ENCODE measurements around the gene SDK1.
A peak's percentile ranks its signal among the peaks of the same experiment; 100 is the strongest.

The SDK1 gene

GRCh38 chr7:4024806-4025205 lies 723.8 kb downstream of the SDK1 start:
- Histone ChIP-seq H2BK15ac (ENCODE audit: low read depth, poor library complexity, severe bottlenecking) (no peak overlapping the region), H3K4me3 (ENCODE audit: insufficient read depth in 1 of 2, low read depth in 1 of 2, low read length in 2 of 2) (no peak overlapping the region), H2AFZ (ENCODE audit: low read depth, low read length) (no peak overlapping the region), H3K79me1 (replicated peaks; ENCODE audit: low read length, poor library complexity, severe bottlenecking) (no peaks in the 10 kb centered on the region), H2BK12ac (ENCODE audit: low read length in 2 of 2) (no peak overlapping the region), H3K9me3 (ENCODE audit: control insufficient read depth, low read length) (no peaks in the 10 kb centered on the region), H3K14ac (ENCODE audit: low read length in 2 of 2) (no peak overlapping the region), H3K23ac (ENCODE audit: low read length in 2 of 2) (no peak overlapping the region), H2BK120ac (ENCODE audit: low read depth, low read length) (no peak overlapping the region), H3K27ac (ENCODE audit: low read length, poor library complexity, severe bottlenecking) (no peak overlapping the region), H3K18ac (ENCODE audit: low read depth in 1 of 2, low read length in 2 of 2) (no peak overlapping the region), H2BK5ac (ENCODE audit: low read depth, low read length, poor library complexity, severe bottlenecking) (no peak overlapping the region), H3K4me1 (ENCODE audit: control insufficient read depth, insufficient read depth, low read depth, low read length) (peaks cover 3% of the 10 kb centered on the region), H2AK5ac (ENCODE audit: low read length, severe bottlenecking) (no peak overlapping the region), H4K8ac (ENCODE audit: low read length) (no peak overlapping the region), H3K9ac (ENCODE audit: low read length) (no peak overlapping the region), H4K91ac (ENCODE audit: low read length) (no peak overlapping the region), H3K4ac (ENCODE audit: low read depth in 1 of 2, low read length in 2 of 2) (no peak overlapping the region), H3K36me3 (ENCODE audit: control insufficient read depth in 1 of 2, insufficient read depth in 2 of 2, low read depth in 1 of 2, low read length in 2 of 2) (peaks cover 0 to 9% of the 10 kb centered on the region in 2 experiments), H3K27me3 (ENCODE audit: control insufficient read depth in 1 of 2, insufficient read depth in 1 of 2, low read length in 2 of 2) (no peaks in the 10 kb centered on the region), H3K4me2 (ENCODE audit: low read length, poor library complexity, severe bottlenecking) (no peak overlapping the region)
- WGBS, result 89% methylated on average over 4 of the region's 7 CpGs
- DNase-seq, result no peak

- DNase-seq, result no peak
- Histone ChIP-seq H2AFZ (ENCODE audit: low read depth, low read length) (no peak overlapping the region), H3K14ac (ENCODE audit: low read length in 2 of 2) (no peak overlapping the region), H3K4ac (ENCODE audit: low read depth in 1 of 2, low read length in 2 of 2) (no peak overlapping the region), H2BK120ac (ENCODE audit: low read depth, low read length) (no peak overlapping the region), H3K27me3 (ENCODE audit: control insufficient read depth in 1 of 2, insufficient read depth in 1 of 2, low read length in 2 of 2) (no peaks in the 10 kb centered on the region), H2BK12ac (ENCODE audit: low read length in 2 of 2) (no peak overlapping the region), H3K27ac (ENCODE audit: low read length, poor library complexity, severe bottlenecking) (no peak overlapping the region), H2BK15ac (ENCODE audit: low read depth, poor library complexity, severe bottlenecking) (no peak overlapping the region), H3K79me1 (replicated peaks; ENCODE audit: low read length, poor library complexity, severe bottlenecking) (no peaks in the 10 kb centered on the region), H3K4me2 (ENCODE audit: low read length, poor library complexity, severe bottlenecking) (no peak overlapping the region), H2BK5ac (ENCODE audit: low read depth, low read length, poor library complexity, severe bottlenecking) (no peak overlapping the region), H3K23ac (ENCODE audit: low read length in 2 of 2) (no peak overlapping the region), H3K4me1 (ENCODE audit: control insufficient read depth, insufficient read depth, low read depth, low read length) (peaks cover 3% of the 10 kb centered on the region), H3K9me3 (ENCODE audit: control insufficient read depth, low read length) (no peaks in the 10 kb centered on the region), H2AK5ac (ENCODE audit: low read length, severe bottlenecking) (no peak overlapping the region), H4K8ac (ENCODE audit: low read length) (no peak overlapping the region), H3K4me3 (ENCODE audit: insufficient read depth in 1 of 2, low read depth in 1 of 2, low read length in 2 of 2) (no peak overlapping the region), H4K91ac (ENCODE audit: low read length) (no peak overlapping the region), H3K18ac (ENCODE audit: low read depth in 1 of 2, low read length in 2 of 2) (no peak overlapping the region), H3K36me3 (ENCODE audit: control insufficient read depth in 1 of 2, insufficient read depth in 2 of 2, low read depth in 1 of 2, low read length in 2 of 2) (peaks cover 0 to 5% of the 10 kb centered on the region in 2 experiments), H3K9ac (ENCODE audit: low read length) (no peak overlapping the region)
- WGBS, result 96% methylated on average over 12 of the region's 12 CpGs
Measured at GRCh38 chr7:4025210-4025609, 724.2 kb downstream of the SDK1 start.

- Histone ChIP-seq H3K23ac (ENCODE audit: low read length in 2 of 2) (no peak overlapping the region), H3K27me3 (ENCODE audit: control insufficient read depth in 1 of 2, insufficient read depth in 1 of 2, low read length in 2 of 2) (no peaks in the 10 kb centered on the region), H3K27ac (ENCODE audit: low read length, poor library complexity, severe bottlenecking) (no peak overlapping the region), H3K9me3 (ENCODE audit: control insufficient read depth, low read length) (no peaks in the 10 kb centered on the region), H4K91ac (ENCODE audit: low read length) (no peak overlapping the region), H3K9ac (ENCODE audit: low read length) (no peak overlapping the region), H2BK120ac (ENCODE audit: low read depth, low read length) (no peak overlapping the region), H2AK5ac (ENCODE audit: low read length, severe bottlenecking) (no peak overlapping the region), H3K36me3 (ENCODE audit: control insufficient read depth in 1 of 2, insufficient read depth in 2 of 2, low read depth in 1 of 2, low read length in 2 of 2) (peaks cover 0 to 5% of the 10 kb centered on the region in 2 experiments), H4K8ac (ENCODE audit: low read length) (peak overlapping the region; percentile 78), H3K18ac (ENCODE audit: low read depth in 1 of 2, low read length in 2 of 2) (no peak overlapping the region), H2BK5ac (ENCODE audit: low read depth, low read length, poor library complexity, severe bottlenecking) (no peak overlapping the region), H3K4me1 (ENCODE audit: control insufficient read depth, insufficient read depth, low read depth, low read length) (peaks cover 3% of the 10 kb centered on the region), H3K4ac (ENCODE audit: low read depth in 1 of 2, low read length in 2 of 2) (no peak overlapping the region), H3K14ac (ENCODE audit: low read length in 2 of 2) (peak overlapping the region in 1 of 2 experiments; percentile 58), H3K4me2 (ENCODE audit: low read length, poor library complexity, severe bottlenecking) (no peak overlapping the region), H2AFZ (ENCODE audit: low read depth, low read length) (no peak overlapping the region), H3K4me3 (ENCODE audit: insufficient read depth in 1 of 2, low read depth in 1 of 2, low read length in 2 of 2) (no peak overlapping the region), H2BK12ac (ENCODE audit: low read length in 2 of 2) (no peak overlapping the region), H3K79me1 (replicated peaks; ENCODE audit: low read length, poor library complexity, severe bottlenecking) (no peaks in the 10 kb centered on the region), H2BK15ac (ENCODE audit: low read depth, poor library complexity, severe bottlenecking) (no peak overlapping the region)
- 84% methylated on average over 26 of the region's 26 CpGs for WGBS
- no peak for DNase-seq
Measured at GRCh38 chr7:4025694-4026615, 724.9 kb downstream of the SDK1 start.

GRCh38 chr7:4026941-4027486 lies 726.0 kb downstream of the SDK1 start:
- no peak overlapping the region for H3K4ac ChIP-seq (ENCODE audit: low read depth in 1 of 2, low read length in 2 of 2)
- 93% methylated on average over 10 of the region's 10 CpGs for WGBS
- H3K9ac ChIP-seq (ENCODE audit: low read length), result no peak overlapping the region
- no peaks in the 10 kb centered on the region for H3K9me3 ChIP-seq (ENCODE audit: control insufficient read depth, low read length)
- no peak overlapping the region for H2BK5ac ChIP-seq (ENCODE audit: low read depth, low read length, poor library complexity, severe bottlenecking)
- no peak overlapping the region for H3K14ac ChIP-seq (ENCODE audit: low read length in 2 of 2)
- H3K4me2 ChIP-seq (ENCODE audit: low read length, poor library complexity, severe bottlenecking), result no peak overlapping the region
- H3K27me3 ChIP-seq (ENCODE audit: control insufficient read depth in 1 of 2, insufficient read depth in 1 of 2, low read length in 2 of 2), result no peaks in the 10 kb centered on the region
- peaks cover 3% of the 10 kb centered on the region for H3K4me1 ChIP-seq (ENCODE audit: control insufficient read depth, insufficient read depth, low read depth, low read length)
- H4K8ac ChIP-seq (ENCODE audit: low read length), result no peak overlapping the region
- no peak overlapping the region for H2AFZ ChIP-seq (ENCODE audit: low read depth, low read length)
- no peak for DNase-seq
- no peaks in the 10 kb centered on the region for H3K79me1 ChIP-seq (replicated peaks; ENCODE audit: low read length, poor library complexity, severe bottlenecking)
- H3K4me3 ChIP-seq (ENCODE audit: insufficient read depth in 1 of 2, low read depth in 1 of 2, low read length in 2 of 2), result no peak overlapping the region
- H2BK120ac ChIP-seq (ENCODE audit: low read depth, low read length), result no peak overlapping the region
- peaks cover 0 to 5% of the 10 kb centered on the region in 2 experiments for H3K36me3 ChIP-seq (ENCODE audit: control insufficient read depth in 1 of 2, insufficient read depth in 2 of 2, low read depth in 1 of 2, low read length in 2 of 2)
- H2AK5ac ChIP-seq (ENCODE audit: low read length, severe bottlenecking), result no peak overlapping the region
- no peak overlapping the region for H3K18ac ChIP-seq (ENCODE audit: low read depth in 1 of 2, low read length in 2 of 2)
- no peak overlapping the region for H3K23ac ChIP-seq (ENCODE audit: low read length in 2 of 2)
- no peak overlapping the region for H2BK12ac ChIP-seq (ENCODE audit: low read length in 2 of 2)
- H3K27ac ChIP-seq (ENCODE audit: low read length, poor library complexity, severe bottlenecking), result no peak overlapping the region
- H4K91ac ChIP-seq (ENCODE audit: low read length), result no peak overlapping the region
- H2BK15ac ChIP-seq (ENCODE audit: low read depth, poor library complexity, severe bottlenecking), result no peak overlapping the region

Data from mesenchymal stem cell (in vitro differentiated cells and primary cell).